Tibial artery (tissue), 4 donors: Measurements from ENCODE around the gene RTRAF.
A peak's percentile ranks its signal among the peaks of the same experiment; 100 is the strongest.

ENCODE experiments used
- DNase-seq, 2 donors: peaks; one replicate each; pipeline ENCODE4 v3.0.0-alpha.2; 2019
- H3K27ac ChIP-seq, 2 donors: fragments of 200-600 bp; sonication (generic) in 1 of 2; 1 replicate in 1 of 2; 2 replicates in 1 of 2; pipeline ENCODE4 v1.5.1; 2018 to 2019; ENCODE audit warnings: mild to moderate bottlenecking in 1 of 2
- H3K27me3 ChIP-seq, 2 donors: fragments of 200-600 bp; sonication (generic) in 1 of 2; one replicate each; pipeline versions ENCODE4 v1.5.1 to v1.6.0; 2016 to 2019
- H3K36me3 ChIP-seq, 3 donors: fragments of 200-600 bp; sonication (generic) in 2 of 3; one replicate each; pipeline ENCODE4 v1.5.1; 2016 to 2019; ENCODE audit warnings: mild to moderate bottlenecking in 2 of 3
- H3K4me1 ChIP-seq, 4 donors: fragments of 200-600 bp; sonication (generic) in 2 of 4; 1 replicate in 3 of 4; 2 replicates in 1 of 4; pipeline ENCODE4 v1.5.1; 2016 to 2019
- H3K4me3 ChIP-seq, 2 donors: fragments of 200-600 bp; sonication (generic) in 1 of 2; 1 replicate in 1 of 2; 2 replicates in 1 of 2; pipeline ENCODE4 v1.5.1; 2018 to 2019; ENCODE audit warnings: mild to moderate bottlenecking in 2 of 2
- H3K9me3 ChIP-seq, 3 donors: fragments of 200-600 bp; sonication (generic) in 1 of 3; one replicate each; pipeline ENCODE4 v1.5.1; 2016 to 2019
- intact Hi-C: fragments of 100-400 bp; cut with DNase I; formaldehyde crosslinking; loops from one replicate; pipeline ENCODE4 v1.15.0; 2023; ENCODE audit warnings: low total_unique reads
- TF ChIP-seq, protein P1 (sequence below), 2 experiments: fragments of 200-600 bp in 1 of 2; fragments of 450-650 bp in 1 of 2; IDR thresholded peaks; one replicate each; pipeline ENCODE4 v1.5.1; 2017 to 2019; ENCODE audit warnings: antibody characterized with exemption in 2 of 2, mild to moderate bottlenecking in 1 of 2, moderate library complexity in 1 of 2

RTRAF gene

DNA sequence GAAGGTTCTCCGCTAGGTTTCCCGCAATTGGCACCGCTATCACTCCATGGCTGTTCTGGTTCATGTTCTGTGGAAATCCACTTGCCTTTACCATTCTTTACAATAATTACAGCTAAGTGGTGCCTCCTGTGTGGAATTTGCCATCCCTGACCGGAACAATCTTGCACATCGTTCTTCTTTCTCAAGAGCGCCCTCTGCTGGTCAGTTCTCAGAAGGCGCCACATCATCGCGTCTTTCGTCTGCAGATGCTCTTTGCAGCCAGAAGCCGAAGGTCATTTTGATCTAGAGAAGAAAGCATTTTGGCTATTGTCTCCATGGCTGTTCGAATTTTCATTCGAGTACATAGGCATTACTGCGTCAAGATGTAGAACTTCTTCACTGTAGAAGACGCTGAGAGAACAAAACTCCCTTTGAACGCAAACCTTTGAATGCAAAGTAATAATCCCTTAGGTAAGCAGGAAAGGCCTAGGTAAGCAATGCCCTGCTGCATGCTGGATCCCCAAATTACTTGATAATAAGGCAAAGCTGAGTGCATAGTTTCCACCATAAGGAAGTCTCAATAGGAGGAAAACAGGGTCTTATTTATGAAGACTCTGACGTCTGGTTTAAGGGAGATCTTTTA is 10.1 kb upstream of the RTRAF start:
- intact Hi-C loops, result no loop called here
- H3K4me3 ChIP-seq, result no peak overlapping the region

DNA sequence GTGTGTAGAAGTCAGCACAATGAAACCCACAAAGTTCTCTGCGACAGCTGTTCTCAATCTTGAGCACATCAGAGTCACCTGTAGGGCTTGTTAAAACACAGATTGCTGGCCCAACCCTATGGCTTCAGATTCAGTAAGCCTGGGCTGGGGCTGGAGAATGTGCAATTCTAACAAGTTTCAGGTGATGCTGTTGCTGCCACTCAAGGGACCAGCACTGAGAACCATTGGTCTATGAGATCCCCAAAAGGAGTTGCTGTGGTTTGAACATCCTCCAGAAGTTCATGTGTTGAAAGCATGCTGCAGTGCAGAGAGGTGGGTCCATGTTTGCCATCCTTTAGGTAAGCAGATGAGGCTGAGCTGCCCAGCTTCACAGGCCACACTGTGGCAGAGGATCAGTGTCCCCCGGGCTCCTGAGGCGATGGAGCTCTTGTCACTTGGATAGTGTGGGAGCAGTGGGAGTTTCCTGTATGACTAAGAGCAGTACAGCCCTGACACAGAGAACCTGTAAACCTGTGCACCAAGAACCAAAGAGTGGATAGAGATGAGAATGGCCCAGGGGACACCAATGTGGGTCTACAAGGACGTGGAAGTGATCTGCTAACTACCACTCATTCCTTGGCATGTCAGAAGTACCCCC is 8.0 kb upstream of the RTRAF start:
- no peaks in the 10 kb centered on the region for H3K9me3 ChIP-seq
- H3K4me1 ChIP-seq, result peaks cover 0 to 5% (median 0%) of the 10 kb centered on the region in 4 donors
- no peaks in the 10 kb centered on the region for H3K27me3 ChIP-seq
- no peaks in the 10 kb centered on the region for H3K36me3 ChIP-seq
- intact Hi-C loops, result no loop called here
- TF ChIP-seq, protein P1, sequence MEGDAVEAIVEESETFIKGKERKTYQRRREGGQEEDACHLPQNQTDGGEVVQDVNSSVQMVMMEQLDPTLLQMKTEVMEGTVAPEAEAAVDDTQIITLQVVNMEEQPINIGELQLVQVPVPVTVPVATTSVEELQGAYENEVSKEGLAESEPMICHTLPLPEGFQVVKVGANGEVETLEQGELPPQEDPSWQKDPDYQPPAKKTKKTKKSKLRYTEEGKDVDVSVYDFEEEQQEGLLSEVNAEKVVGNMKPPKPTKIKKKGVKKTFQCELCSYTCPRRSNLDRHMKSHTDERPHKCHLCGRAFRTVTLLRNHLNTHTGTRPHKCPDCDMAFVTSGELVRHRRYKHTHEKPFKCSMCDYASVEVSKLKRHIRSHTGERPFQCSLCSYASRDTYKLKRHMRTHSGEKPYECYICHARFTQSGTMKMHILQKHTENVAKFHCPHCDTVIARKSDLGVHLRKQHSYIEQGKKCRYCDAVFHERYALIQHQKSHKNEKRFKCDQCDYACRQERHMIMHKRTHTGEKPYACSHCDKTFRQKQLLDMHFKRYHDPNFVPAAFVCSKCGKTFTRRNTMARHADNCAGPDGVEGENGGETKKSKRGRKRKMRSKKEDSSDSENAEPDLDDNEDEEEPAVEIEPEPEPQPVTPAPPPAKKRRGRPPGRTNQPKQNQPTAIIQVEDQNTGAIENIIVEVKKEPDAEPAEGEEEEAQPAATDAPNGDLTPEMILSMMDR (IDR thresholded peaks at IDR 0.05), result no peak
- no peak overlapping the region for H3K27ac ChIP-seq
- no peak overlapping the region for H3K4me3 ChIP-seq
- no peak for DNase-seq

More for the DNA sequence above, 10.1 kb upstream of the RTRAF start:
- Histone ChIP-seq H3K27ac (no peak overlapping the region), H3K9me3 (no peaks in the 10 kb centered on the region), H3K4me1 (peaks cover 0 to 5% (median 0%) of the 10 kb centered on the region in 4 donors), H3K36me3 (no peaks in the 10 kb centered on the region), H3K27me3 (no peaks in the 10 kb centered on the region)
- peak; percentile 83 to 85 for DNase-seq
- TF ChIP-seq, protein P1 (IDR thresholded peaks at IDR 0.05), result peak; percentile 78 to 85

DNA sequence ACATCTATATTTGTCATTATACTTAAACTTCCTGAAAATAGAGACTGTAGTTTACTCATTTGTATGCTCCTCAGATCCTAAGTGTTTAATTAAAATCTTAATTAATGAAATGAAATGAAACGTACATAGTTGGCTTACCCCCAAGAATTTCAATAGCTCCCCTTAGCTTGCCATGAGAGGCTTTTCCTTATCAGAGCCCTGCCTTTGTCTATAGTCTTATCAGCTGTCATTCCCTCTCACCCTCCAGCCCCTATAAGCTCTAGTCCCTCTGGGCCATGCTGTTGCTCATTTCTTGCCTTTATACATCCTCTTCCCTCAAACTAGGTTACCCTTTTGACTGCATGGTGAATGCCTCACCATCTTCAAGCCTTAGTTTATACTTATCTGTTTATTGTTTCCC is 1.1 kb upstream of the RTRAF start:
- Histone ChIP-seq H3K36me3 (peaks cover 1 to 20% (median 11%) of the 10 kb centered on the region in 3 donors), H3K9me3 (no peaks in the 10 kb centered on the region), H3K27me3 (no peaks in the 10 kb centered on the region), H3K27ac (peak overlapping the region in 1 of 2 donors; percentile 89), H3K4me3 (no peak overlapping the region), H3K4me1 (peaks cover 0 to 23% (median 19%) of the 10 kb centered on the region in 4 donors)
- TF ChIP-seq, protein P1 (IDR thresholded peaks at IDR 0.05), result no peak
- intact Hi-C loops, result no loop called here
- no peak for DNase-seq

DNA sequence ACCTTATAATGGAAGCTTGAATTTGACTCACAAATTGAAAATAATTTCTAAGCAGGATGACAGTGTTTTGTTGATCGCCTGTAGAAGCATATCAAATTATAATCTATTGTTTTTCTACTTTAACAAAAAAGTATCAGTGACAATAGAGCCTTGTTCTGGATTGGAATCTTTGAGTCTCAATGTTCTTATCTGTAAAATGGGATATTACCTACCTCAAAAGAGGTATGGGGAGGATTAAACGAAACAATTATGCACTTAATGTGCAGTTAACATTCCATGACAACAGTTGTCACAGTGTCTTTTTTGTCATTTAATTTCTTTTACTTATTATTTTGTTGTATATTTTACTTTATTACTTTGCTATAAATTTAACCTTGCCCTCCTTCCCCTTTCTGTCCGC is 1.1 kb downstream of the RTRAF start:
- TF ChIP-seq, protein P1 (IDR thresholded peaks at IDR 0.05), result no peak
- Histone ChIP-seq H3K36me3 (peaks cover 21 to 41% (median 24%) of the 10 kb centered on the region in 3 donors), H3K27me3 (no peaks in the 10 kb centered on the region), H3K9me3 (no peaks in the 10 kb centered on the region), H3K4me3 (peak overlapping the region; percentile 88 to 95), H3K4me1 (peaks cover 0 to 23% (median 19%) of the 10 kb centered on the region in 4 donors), H3K27ac (peak overlapping the region; percentile 89 to 90)
- no peak for DNase-seq
- intact Hi-C loops, result no loop called here

DNA sequence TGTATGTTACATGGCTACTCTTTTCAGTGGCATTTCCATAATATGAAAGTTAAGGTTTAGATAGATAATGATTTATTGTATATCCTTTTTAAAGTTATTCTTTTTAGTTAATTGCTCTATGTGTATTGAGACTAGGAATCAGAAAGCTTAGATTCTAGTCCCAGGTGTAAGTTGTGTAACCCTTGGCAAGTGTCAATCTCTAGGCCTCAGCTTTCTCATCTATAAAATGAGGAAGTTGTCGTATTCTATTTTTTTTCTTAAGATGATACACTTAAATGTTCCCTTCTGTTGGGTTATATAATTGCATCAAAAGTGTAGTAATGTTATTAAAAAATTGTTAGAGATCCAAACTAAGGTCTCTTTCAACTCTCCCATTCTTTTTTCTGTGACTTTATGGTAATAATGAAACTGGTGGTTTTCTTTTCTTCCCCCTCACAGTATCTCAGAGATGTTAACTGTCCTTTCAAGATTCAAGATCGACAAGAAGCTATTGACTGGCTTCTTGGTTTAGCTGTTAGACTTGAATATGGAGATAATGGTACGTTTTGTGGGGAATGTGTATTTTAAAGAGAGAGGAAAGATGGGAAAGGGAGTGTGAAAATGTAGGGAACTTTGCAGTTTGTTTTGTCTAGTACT is 4.1 kb downstream of the RTRAF start:
- H3K4me1 ChIP-seq, result peaks cover 0 to 20% (median 18%) of the 10 kb centered on the region in 4 donors
- no peaks in the 10 kb centered on the region for H3K27me3 ChIP-seq
- H3K4me3 ChIP-seq, result no peak overlapping the region
- H3K9me3 ChIP-seq, result no peaks in the 10 kb centered on the region
- H3K36me3 ChIP-seq, result peaks cover 21 to 42% (median 24%) of the 10 kb centered on the region in 3 donors
- TF ChIP-seq, protein P1 (IDR thresholded peaks at IDR 0.05), result no peak
- DNase-seq, result no peak
- no peak overlapping the region for H3K27ac ChIP-seq
- intact Hi-C loops, result loop anchor here (2.0 kb wide), 1 partner anchor 79 kb away; no protein-coding TSS in a partner anchor
